ENCODE data around the gene CRELD2. TPM values are rescaled to one million over a fixed set of nuclear protein-coding genes. Genes with fewer than 3 reads are reported as not detected.

The CRELD2 gene
- total and polyA plus RNA-seq, 2 of the 13 experiments (the other 11 are each of a cell fraction or from before 2014, with no cell fraction given): 17.2 to 44.7 TPM

- Histone ChIP-seq H3K4me3 (replicated peaks in 1 of 3; ENCODE audit: insufficient read depth in 1 of 3, low read depth in 2 of 3, low read length in 3 of 3) (no peak overlapping the region), H3K27me3 (ENCODE audit: control insufficient read depth in 1 of 2, insufficient read depth in 2 of 2, low read length in 2 of 2) (no peaks in the 10 kb centered on the region), H3K36me3 (replicated peaks in 1 of 2; ENCODE audit: control insufficient read depth in 1 of 2, insufficient read depth in 2 of 2, low read length in 2 of 2) (peaks cover 21 to 54% of the 10 kb centered on the region in 2 experiments), H2AFZ (ENCODE audit: low read length) (no peak overlapping the region), H4K20me1 (ENCODE audit: insufficient read depth, low read length) (no peaks in the 10 kb centered on the region), H3K4me1 (ENCODE audit: insufficient read depth, low read length) (no peaks in the 10 kb centered on the region), H3K9ac (ENCODE audit: insufficient read depth, low read depth, low read length) (no peak overlapping the region), H3K9me3 (ENCODE audit: low read length) (no peaks in the 10 kb centered on the region), H3K4me2 (ENCODE audit: low read depth, low read length) (no peak overlapping the region), H3K79me2 (ENCODE audit: insufficient read depth, low read length) (peaks cover 2% of the 10 kb centered on the region), H3K27ac (ENCODE audit: extremely low read length, insufficient read depth, low read length) (no peak overlapping the region)
- FAIRE-seq (no peak), ATAC-seq (no peak), DNase-seq (ENCODE audit: low spot score) (no peak)
- in situ Hi-C loops (cut with HindIII; ENCODE audit: extremely low pct_ligation_motif_present, low pct_unique_long_range_greater_than_20kb): no loop called here
- intact Hi-C loops (cut with micrococcal nuclease; ENCODE audit: unreplicated experiment): no loop called here
- no TSS peak for BruUV-seq (replicated peaks)
- WGBS (ENCODE audit: low lambda C conversion rate): 98% methylated on average over 9 of the region's 9 CpGs
- ChIA-PET CTCF (ENCODE audit: low intra/inter-chr PET ratio, low total read pairs) (no interaction called here), POLR2A (no interaction called here)
- TF ChIP-seq, protein P1, sequence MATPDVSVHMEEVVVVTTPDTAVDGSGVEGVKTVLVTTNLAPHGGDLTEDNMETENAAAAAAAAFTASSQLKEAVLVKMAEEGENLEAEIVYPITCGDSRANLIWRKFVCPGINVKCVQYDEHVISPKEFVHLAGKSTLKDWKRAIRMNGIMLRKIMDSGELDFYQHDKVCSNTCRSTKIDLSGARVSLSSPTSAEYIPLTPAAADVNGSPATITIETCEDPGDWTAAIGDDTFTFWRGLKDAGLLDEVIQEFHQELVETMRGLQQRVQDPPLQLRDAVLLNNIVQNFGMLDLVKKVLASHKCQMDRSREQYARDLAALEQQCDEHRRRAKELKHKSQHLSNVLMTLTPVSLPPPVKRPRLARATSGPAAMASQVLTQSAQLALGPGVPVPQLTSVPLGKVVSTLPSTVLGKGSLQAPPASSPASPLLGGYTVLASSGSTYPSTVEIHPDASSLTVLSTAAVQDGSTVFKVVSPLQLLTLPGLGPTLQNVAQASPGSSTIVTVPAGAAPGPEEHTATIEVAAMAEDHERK (CRISPR knock-in tag; IDR thresholded peaks at IDR 0.05; ENCODE audit: low read depth): no peak
- TF ChIP-seq HMG20B (CRISPR knock-in tag; conservative IDR thresholded peaks at IDR 0.05): no peak
- TF ChIP-seq FOXP1 (IDR thresholded peaks at IDR 0.05): no peak
- TF ChIP-seq FOXP1 (CRISPR knock-in tag; IDR thresholded peaks at IDR 0.05): no peak
- TF ChIP-seq HMGA1 (CRISPR knock-in tag; conservative IDR thresholded peaks at IDR 0.05): no peak
- TF ChIP-seq GTF2F1 (IDR thresholded peaks at IDR 0.05; ENCODE audit: low read length): no peak
- no peak for TF ChIP-seq NCOA1 (CRISPR knock-in tag; IDR thresholded peaks at IDR 0.05)
- no peak for TF ChIP-seq NFATC3 (CRISPR knock-in tag; IDR thresholded peaks at IDR 0.05)
- no peak for TF ChIP-seq ELF4 (CRISPR knock-in tag; IDR thresholded peaks at IDR 0.05; ENCODE audit: borderline replicate concordance)
- no peak for TF ChIP-seq ESRRA (CRISPR knock-in tag; IDR thresholded peaks at IDR 0.05; ENCODE audit: low read depth)
- no peak for TF ChIP-seq ZNF777 (CRISPR knock-in tag; IDR thresholded peaks at IDR 0.05)
- TF ChIP-seq, protein P2, sequence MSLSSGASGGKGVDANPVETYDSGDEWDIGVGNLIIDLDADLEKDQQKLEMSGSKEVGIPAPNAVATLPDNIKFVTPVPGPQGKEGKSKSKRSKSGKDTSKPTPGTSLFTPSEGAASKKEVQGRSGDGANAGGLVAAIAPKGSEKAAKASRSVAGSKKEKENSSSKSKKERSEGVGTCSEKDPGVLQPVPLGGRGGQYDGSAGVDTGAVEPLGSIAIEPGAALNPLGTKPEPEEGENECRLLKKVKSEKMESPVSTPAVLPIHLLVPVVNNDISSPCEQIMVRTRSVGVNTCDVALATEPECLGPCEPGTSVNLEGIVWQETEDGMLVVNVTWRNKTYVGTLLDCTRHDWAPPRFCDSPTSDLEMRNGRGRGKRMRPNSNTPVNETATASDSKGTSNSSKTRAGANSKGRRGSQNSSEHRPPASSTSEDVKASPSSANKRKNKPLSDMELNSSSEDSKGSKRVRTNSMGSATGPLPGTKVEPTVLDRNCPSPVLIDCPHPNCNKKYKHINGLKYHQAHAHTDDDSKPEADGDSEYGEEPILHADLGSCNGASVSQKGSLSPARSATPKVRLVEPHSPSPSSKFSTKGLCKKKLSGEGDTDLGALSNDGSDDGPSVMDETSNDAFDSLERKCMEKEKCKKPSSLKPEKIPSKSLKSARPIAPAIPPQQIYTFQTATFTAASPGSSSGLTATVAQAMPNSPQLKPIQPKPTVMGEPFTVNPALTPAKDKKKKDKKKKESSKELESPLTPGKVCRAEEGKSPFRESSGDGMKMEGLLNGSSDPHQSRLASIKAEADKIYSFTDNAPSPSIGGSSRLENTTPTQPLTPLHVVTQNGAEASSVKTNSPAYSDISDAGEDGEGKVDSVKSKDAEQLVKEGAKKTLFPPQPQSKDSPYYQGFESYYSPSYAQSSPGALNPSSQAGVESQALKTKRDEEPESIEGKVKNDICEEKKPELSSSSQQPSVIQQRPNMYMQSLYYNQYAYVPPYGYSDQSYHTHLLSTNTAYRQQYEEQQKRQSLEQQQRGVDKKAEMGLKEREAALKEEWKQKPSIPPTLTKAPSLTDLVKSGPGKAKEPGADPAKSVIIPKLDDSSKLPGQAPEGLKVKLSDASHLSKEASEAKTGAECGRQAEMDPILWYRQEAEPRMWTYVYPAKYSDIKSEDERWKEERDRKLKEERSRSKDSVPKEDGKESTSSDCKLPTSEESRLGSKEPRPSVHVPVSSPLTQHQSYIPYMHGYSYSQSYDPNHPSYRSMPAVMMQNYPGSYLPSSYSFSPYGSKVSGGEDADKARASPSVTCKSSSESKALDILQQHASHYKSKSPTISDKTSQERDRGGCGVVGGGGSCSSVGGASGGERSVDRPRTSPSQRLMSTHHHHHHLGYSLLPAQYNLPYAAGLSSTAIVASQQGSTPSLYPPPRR (CRISPR knock-in tag; IDR thresholded peaks at IDR 0.05; ENCODE audit: borderline replicate concordance): no peak
- no peak for TF ChIP-seq SP140L (CRISPR knock-in tag; IDR thresholded peaks at IDR 0.05; ENCODE audit: borderline replicate concordance)
- TF ChIP-seq SMARCC2 (IDR thresholded peaks at IDR 0.05): no peak
- TF ChIP-seq MED8 (CRISPR knock-in tag; IDR thresholded peaks at IDR 0.05; ENCODE audit: insufficient replicate concordance): no peak
- no peak for TF ChIP-seq ZBTB44 (CRISPR knock-in tag; IDR thresholded peaks at IDR 0.05)
- TF ChIP-seq ZNF224 (CRISPR knock-in tag; IDR thresholded peaks at IDR 0.05): no peak
- TF ChIP-seq, protein P3, sequence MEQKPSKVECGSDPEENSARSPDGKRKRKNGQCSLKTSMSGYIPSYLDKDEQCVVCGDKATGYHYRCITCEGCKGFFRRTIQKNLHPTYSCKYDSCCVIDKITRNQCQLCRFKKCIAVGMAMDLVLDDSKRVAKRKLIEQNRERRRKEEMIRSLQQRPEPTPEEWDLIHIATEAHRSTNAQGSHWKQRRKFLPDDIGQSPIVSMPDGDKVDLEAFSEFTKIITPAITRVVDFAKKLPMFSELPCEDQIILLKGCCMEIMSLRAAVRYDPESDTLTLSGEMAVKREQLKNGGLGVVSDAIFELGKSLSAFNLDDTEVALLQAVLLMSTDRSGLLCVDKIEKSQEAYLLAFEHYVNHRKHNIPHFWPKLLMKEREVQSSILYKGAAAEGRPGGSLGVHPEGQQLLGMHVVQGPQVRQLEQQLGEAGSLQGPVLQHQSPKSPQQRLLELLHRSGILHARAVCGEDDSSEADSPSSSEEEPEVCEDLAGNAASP (CRISPR knock-in tag; IDR thresholded peaks at IDR 0.05; ENCODE audit: borderline replicate concordance): no peak
Observed at GRCh38 chr22:49887702-49888101, 30.7 kb upstream of the CRELD2 start.

Measured in HepG2 (cell line).